Measurements from ENCODE around the gene LYL1.

Gene LYL1

DNA sequence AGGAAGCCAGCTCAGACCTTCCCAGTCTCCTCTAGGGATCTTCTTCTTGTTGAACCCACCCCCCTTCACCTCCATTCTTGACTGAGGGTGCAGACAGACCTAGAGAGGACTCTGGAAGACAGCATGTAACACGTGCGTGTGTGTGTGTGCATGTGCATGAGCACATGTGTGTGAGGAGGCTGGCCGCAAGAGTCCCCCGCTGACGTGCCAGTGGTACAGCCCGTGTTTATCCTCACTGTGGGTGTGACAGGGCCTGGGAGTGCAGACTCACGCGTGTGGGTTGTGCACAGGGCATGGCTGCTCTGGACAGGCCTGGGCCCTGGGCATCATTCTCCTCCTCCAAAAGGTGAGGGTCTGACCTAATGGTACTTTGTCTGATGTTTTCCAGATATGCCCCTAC is 26.3 kb downstream of the LYL1 start:
- Histone ChIP-seq H2BK15ac (ENCODE audit: low read depth, poor library complexity, severe bottlenecking) (no peak overlapping the region), H3K4ac (ENCODE audit: low read depth in 1 of 2, low read length in 2 of 2) (no peak overlapping the region), H4K8ac (ENCODE audit: low read length) (peak overlapping the region; percentile 7), H3K4me2 (ENCODE audit: low read length, poor library complexity, severe bottlenecking) (no peak overlapping the region), H3K79me1 (replicated peaks; ENCODE audit: low read length, poor library complexity, severe bottlenecking) (no peaks in the 10 kb centered on the region), H3K23ac (ENCODE audit: low read length in 2 of 2) (no peak overlapping the region), H2BK120ac (ENCODE audit: low read depth, low read length) (no peak overlapping the region), H3K9me3 (ENCODE audit: control insufficient read depth, low read length) (no peaks in the 10 kb centered on the region), H3K27ac (ENCODE audit: low read length, poor library complexity, severe bottlenecking) (no peak overlapping the region), H2BK5ac (ENCODE audit: low read depth, low read length, poor library complexity, severe bottlenecking) (no peak overlapping the region), H3K4me1 (ENCODE audit: control insufficient read depth, insufficient read depth, low read depth, low read length) (peaks cover 21% of the 10 kb centered on the region), H2AK5ac (ENCODE audit: low read length, severe bottlenecking) (no peak overlapping the region), H3K9ac (ENCODE audit: low read length) (peak overlapping the region; percentile 45), H2AFZ (ENCODE audit: low read depth, low read length) (no peak overlapping the region), H3K27me3 (ENCODE audit: control insufficient read depth in 1 of 2, insufficient read depth in 1 of 2, low read length in 2 of 2) (peaks cover 0 to 75% of the 10 kb centered on the region in 2 experiments), H3K14ac (ENCODE audit: low read length in 2 of 2) (peak overlapping the region in 1 of 2 experiments; percentile 55), H4K91ac (ENCODE audit: low read length) (no peak overlapping the region), H3K18ac (ENCODE audit: low read depth in 1 of 2, low read length in 2 of 2) (no peak overlapping the region), H3K36me3 (ENCODE audit: control insufficient read depth in 1 of 2, insufficient read depth in 2 of 2, low read depth in 1 of 2, low read length in 2 of 2) (peaks cover 5 to 77% of the 10 kb centered on the region in 2 experiments), H2BK12ac (ENCODE audit: low read length in 2 of 2) (no peak overlapping the region), H3K4me3 (ENCODE audit: insufficient read depth in 1 of 2, low read depth in 1 of 2, low read length in 2 of 2) (no peak overlapping the region)
- no peak for DNase-seq
- WGBS = 85% methylated on average over 8 of the region's 8 CpGs

DNA sequence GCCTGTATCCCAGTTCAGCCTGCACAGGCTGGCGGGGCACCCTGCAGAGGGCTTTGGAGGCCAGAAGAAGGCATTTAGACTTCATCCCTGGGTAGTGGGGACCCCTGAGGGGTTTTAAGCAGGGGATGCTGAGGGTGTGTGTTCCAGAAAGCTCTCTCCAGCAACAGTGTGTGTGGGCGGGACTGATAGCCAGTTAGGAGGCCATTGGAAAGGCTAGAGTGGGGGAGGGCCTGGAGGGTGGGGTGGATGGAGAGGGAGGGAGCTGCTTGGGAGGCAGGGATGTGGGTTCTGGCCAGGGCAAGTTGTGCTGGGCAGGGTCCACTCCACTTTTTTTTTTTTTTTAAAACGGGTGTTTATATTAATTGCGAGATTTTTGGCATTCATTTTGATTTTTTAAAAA is 28.3 kb downstream of the LYL1 start:
- Histone ChIP-seq H2AK5ac (ENCODE audit: low read length, severe bottlenecking) (no peak overlapping the region), H3K4me1 (ENCODE audit: control insufficient read depth, insufficient read depth, low read depth, low read length) (peaks cover 24% of the 10 kb centered on the region), H4K8ac (ENCODE audit: low read length) (no peak overlapping the region), H2BK15ac (ENCODE audit: low read depth, poor library complexity, severe bottlenecking) (no peak overlapping the region), H2BK120ac (ENCODE audit: low read depth, low read length) (no peak overlapping the region), H4K91ac (ENCODE audit: low read length) (no peak overlapping the region), H2BK5ac (ENCODE audit: low read depth, low read length, poor library complexity, severe bottlenecking) (no peak overlapping the region), H3K4ac (ENCODE audit: low read depth in 1 of 2, low read length in 2 of 2) (no peak overlapping the region), H3K23ac (ENCODE audit: low read length in 2 of 2) (no peak overlapping the region), H3K4me2 (ENCODE audit: low read length, poor library complexity, severe bottlenecking) (no peak overlapping the region), H3K27me3 (ENCODE audit: control insufficient read depth in 1 of 2, insufficient read depth in 1 of 2, low read length in 2 of 2) (peaks cover 0 to 91% of the 10 kb centered on the region in 2 experiments), H3K9me3 (ENCODE audit: control insufficient read depth, low read length) (no peaks in the 10 kb centered on the region), H3K27ac (ENCODE audit: low read length, poor library complexity, severe bottlenecking) (no peak overlapping the region), H2AFZ (ENCODE audit: low read depth, low read length) (no peak overlapping the region), H3K18ac (ENCODE audit: low read depth in 1 of 2, low read length in 2 of 2) (no peak overlapping the region), H3K4me3 (ENCODE audit: insufficient read depth in 1 of 2, low read depth in 1 of 2, low read length in 2 of 2) (no peak overlapping the region), H3K36me3 (ENCODE audit: control insufficient read depth in 1 of 2, insufficient read depth in 2 of 2, low read depth in 1 of 2, low read length in 2 of 2) (peaks cover 5 to 68% of the 10 kb centered on the region in 2 experiments), H3K14ac (ENCODE audit: low read length in 2 of 2) (no peak overlapping the region), H3K9ac (ENCODE audit: low read length) (no peak overlapping the region), H2BK12ac (ENCODE audit: low read length in 2 of 2) (no peak overlapping the region), H3K79me1 (replicated peaks; ENCODE audit: low read length, poor library complexity, severe bottlenecking) (no peaks in the 10 kb centered on the region)
- DNase-seq = no peak
- 90% methylated on average over 2 of the region's 4 CpGs for WGBS

DNA sequence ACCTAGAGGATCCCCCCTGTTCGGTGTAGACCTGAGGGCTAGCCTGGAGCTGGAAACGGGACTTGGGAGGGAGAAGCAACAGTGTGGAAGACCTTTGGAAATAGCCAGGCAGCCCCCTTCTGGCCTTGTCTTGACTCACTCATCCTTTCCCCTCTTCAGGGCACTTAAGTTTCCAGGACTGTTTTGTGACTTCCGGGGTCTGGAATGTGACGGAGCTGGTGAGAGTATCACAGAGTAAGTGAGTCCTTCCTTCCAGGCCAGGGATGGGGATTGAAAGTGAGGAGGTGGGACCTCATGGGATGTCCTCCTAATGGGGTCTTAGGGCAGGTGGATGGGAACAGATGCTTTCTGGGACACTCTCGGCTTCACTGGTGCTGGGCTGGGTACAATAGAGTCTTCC is 29.4 kb downstream of the LYL1 start:
- peak; percentile 45 for DNase-seq
- Histone ChIP-seq H3K4me1 (ENCODE audit: control insufficient read depth, insufficient read depth, low read depth, low read length) (peaks cover 21% of the 10 kb centered on the region), H2BK120ac (ENCODE audit: low read depth, low read length) (no peak overlapping the region), H3K9ac (ENCODE audit: low read length) (no peak overlapping the region), H2AFZ (ENCODE audit: low read depth, low read length) (no peak overlapping the region), H2BK12ac (ENCODE audit: low read length in 2 of 2) (no peak overlapping the region), H3K18ac (ENCODE audit: low read depth in 1 of 2, low read length in 2 of 2) (no peak overlapping the region), H3K79me1 (replicated peaks; ENCODE audit: low read length, poor library complexity, severe bottlenecking) (no peaks in the 10 kb centered on the region), H3K23ac (ENCODE audit: low read length in 2 of 2) (no peak overlapping the region), H2BK5ac (ENCODE audit: low read depth, low read length, poor library complexity, severe bottlenecking) (no peak overlapping the region), H3K27ac (ENCODE audit: low read length, poor library complexity, severe bottlenecking) (no peak overlapping the region), H3K36me3 (ENCODE audit: control insufficient read depth in 1 of 2, insufficient read depth in 2 of 2, low read depth in 1 of 2, low read length in 2 of 2) (peaks cover 4 to 58% of the 10 kb centered on the region in 2 experiments), H4K91ac (ENCODE audit: low read length) (no peak overlapping the region), H3K27me3 (ENCODE audit: control insufficient read depth in 1 of 2, insufficient read depth in 1 of 2, low read length in 2 of 2) (peaks cover 0 to 94% of the 10 kb centered on the region in 2 experiments), H2AK5ac (ENCODE audit: low read length, severe bottlenecking) (no peak overlapping the region), H2BK15ac (ENCODE audit: low read depth, poor library complexity, severe bottlenecking) (peak overlapping the region; percentile 44), H3K9me3 (ENCODE audit: control insufficient read depth, low read length) (no peaks in the 10 kb centered on the region), H3K14ac (ENCODE audit: low read length in 2 of 2) (no peak overlapping the region), H3K4ac (ENCODE audit: low read depth in 1 of 2, low read length in 2 of 2) (no peak overlapping the region), H4K8ac (ENCODE audit: low read length) (peak overlapping the region; percentile 35), H3K4me2 (ENCODE audit: low read length, poor library complexity, severe bottlenecking) (no peak overlapping the region), H3K4me3 (ENCODE audit: insufficient read depth in 1 of 2, low read depth in 1 of 2, low read length in 2 of 2) (no peak overlapping the region)
- 39% methylated on average over 3 of the region's 5 CpGs for WGBS

DNA sequence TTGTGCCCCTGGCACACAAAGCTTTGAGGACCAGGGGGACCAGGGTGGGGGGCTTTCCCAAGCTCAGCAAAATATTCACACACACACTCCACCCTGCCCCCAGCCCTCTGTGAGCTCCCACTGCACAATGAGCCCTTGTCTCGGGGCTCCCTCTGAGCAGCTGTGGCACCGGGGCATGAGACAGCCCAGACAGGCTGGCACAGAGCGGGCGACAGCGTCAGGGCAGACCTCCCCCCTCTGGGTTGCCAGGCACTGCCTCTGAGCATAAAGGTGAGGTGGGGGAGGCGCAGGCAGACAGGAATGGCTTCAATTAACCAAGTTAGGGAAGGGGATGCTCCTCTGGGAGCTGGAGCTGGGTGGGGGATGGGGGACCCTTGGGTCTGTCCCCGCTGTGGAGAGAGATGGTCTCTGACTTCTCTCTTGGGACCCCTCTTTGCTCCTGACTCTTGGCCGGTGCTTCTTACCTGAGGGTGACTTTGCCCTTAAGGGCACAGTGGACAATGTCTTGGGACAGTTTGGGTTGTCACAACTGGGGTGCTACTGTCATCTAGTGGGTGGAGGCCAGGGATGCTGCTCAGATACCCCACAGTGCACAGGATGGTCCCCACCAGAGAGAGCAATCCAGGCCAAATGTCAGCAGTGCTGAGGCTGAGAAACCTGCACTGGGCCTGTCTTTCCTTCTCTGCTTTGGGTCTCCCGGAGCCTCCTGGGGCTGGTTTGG is 30.3 kb downstream of the LYL1 start:
- Histone ChIP-seq H3K9ac (ENCODE audit: low read length) (peak overlapping the region; percentile 50), H3K9me3 (ENCODE audit: control insufficient read depth, low read length) (no peaks in the 10 kb centered on the region), H4K8ac (ENCODE audit: low read length) (no peak overlapping the region), H2AK5ac (ENCODE audit: low read length, severe bottlenecking) (no peak overlapping the region), H3K27ac (ENCODE audit: low read length, poor library complexity, severe bottlenecking) (no peak overlapping the region), H3K36me3 (ENCODE audit: control insufficient read depth in 1 of 2, insufficient read depth in 2 of 2, low read depth in 1 of 2, low read length in 2 of 2) (peaks cover 0 to 50% of the 10 kb centered on the region in 2 experiments), H2AFZ (ENCODE audit: low read depth, low read length) (no peak overlapping the region), H2BK15ac (ENCODE audit: low read depth, poor library complexity, severe bottlenecking) (no peak overlapping the region), H2BK120ac (ENCODE audit: low read depth, low read length) (no peak overlapping the region), H3K27me3 (ENCODE audit: control insufficient read depth in 1 of 2, insufficient read depth in 1 of 2, low read length in 2 of 2) (peaks cover 0 to 89% of the 10 kb centered on the region in 2 experiments), H3K14ac (ENCODE audit: low read length in 2 of 2) (peak overlapping the region in 1 of 2 experiments; percentile 2), H4K91ac (ENCODE audit: low read length) (no peak overlapping the region), H2BK12ac (ENCODE audit: low read length in 2 of 2) (no peak overlapping the region), H3K18ac (ENCODE audit: low read depth in 1 of 2, low read length in 2 of 2) (no peak overlapping the region), H3K4ac (ENCODE audit: low read depth in 1 of 2, low read length in 2 of 2) (no peak overlapping the region), H3K4me3 (ENCODE audit: insufficient read depth in 1 of 2, low read depth in 1 of 2, low read length in 2 of 2) (no peak overlapping the region), H3K23ac (ENCODE audit: low read length in 2 of 2) (peak overlapping the region in 1 of 2 experiments; percentile 1), H3K79me1 (replicated peaks; ENCODE audit: low read length, poor library complexity, severe bottlenecking) (no peaks in the 10 kb centered on the region), H3K4me1 (ENCODE audit: control insufficient read depth, insufficient read depth, low read depth, low read length) (peaks cover 17% of the 10 kb centered on the region), H2BK5ac (ENCODE audit: low read depth, low read length, poor library complexity, severe bottlenecking) (no peak overlapping the region), H3K4me2 (ENCODE audit: low read length, poor library complexity, severe bottlenecking) (no peak overlapping the region)
- DNase-seq = no peak
- 87% methylated on average over 9 of the region's 9 CpGs for WGBS

All from mesenchymal stem cell (in vitro differentiated cells and primary cell).